ENCODE measurements around the gene PARD6B.
A peak's percentile ranks its signal among the peaks of the same experiment; 100 is the strongest.
"Not testable (repeated sequence)": the region's sequence is repeated elsewhere in the genome, so short reads cannot be mapped to it uniquely, and the experiment has no call there.

Gene PARD6B

DNA sequence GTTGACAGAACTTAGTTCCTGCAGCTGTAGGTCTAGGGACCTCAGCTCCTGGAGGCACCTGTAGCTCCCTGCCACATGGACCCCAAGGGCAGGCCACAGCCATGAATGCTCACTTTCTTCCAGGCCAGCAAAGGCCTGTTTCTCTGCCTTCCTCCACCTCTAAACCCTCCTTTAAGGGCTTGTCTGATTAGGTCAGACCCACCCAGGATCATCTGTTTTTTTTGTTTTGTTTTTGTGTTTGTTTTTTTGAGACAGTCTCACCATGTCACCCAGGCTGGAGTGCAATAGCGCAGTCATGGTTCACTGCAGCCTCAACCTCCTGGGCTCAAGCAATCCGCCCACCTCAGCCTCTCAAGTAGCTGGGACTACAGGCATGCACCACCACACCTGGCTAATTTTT is 52.0 kb downstream of the PARD6B start:
- no peak overlapping the region for H3K4me3 ChIP-seq (ENCODE audit: extremely low read depth, insufficient read depth, low read length, poor library complexity, severe bottlenecking)
- H3K27ac ChIP-seq (ENCODE audit: low read depth, low read length, severe bottlenecking) = no peak overlapping the region
- peaks cover 5% of the 10 kb centered on the region for H3K4me1 ChIP-seq (ENCODE audit: control insufficient read depth, insufficient read depth, low read length, poor library complexity, severe bottlenecking)
- no peaks in the 10 kb centered on the region for H3K9me3 ChIP-seq (ENCODE audit: control insufficient read depth, low read length)
- H3K36me3 ChIP-seq (ENCODE audit: control insufficient read depth, insufficient read depth, low read length) = no peaks in the 10 kb centered on the region
- 83 to 87% methylated on average over 2 of the region's 2 CpGs for WGBS, 2 experiments (ENCODE audit: insufficient coverage in 2 of 2)

DNA sequence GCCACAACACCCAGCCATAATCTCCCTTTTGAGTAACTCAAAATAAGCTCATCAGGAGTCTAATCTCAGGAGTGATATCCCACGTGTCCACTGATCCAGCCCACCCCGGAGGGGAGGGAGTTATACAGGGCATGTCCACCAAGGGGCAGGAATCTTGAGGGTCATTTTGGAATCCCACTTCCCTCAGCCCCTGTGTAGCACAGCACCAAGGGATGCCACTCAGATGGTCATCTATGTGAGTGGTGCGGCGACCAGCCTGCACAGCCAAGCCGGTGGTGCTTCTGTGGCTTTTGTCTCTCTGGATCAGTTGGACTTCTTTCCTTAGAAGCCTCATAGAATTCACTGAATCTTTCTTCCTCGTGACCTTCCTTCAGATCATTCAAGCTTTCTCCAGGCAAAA is 52.5 kb downstream of the PARD6B start:
- Histone ChIP-seq H3K27ac (ENCODE audit: low read depth, low read length, severe bottlenecking) (no peak overlapping the region), H3K4me1 (ENCODE audit: control insufficient read depth, insufficient read depth, low read length, poor library complexity, severe bottlenecking) (peaks cover 9% of the 10 kb centered on the region)
- WGBS, 2 experiments (ENCODE audit: insufficient coverage in 2 of 2) = 94 to 98% methylated on average over 6 of the region's 6 CpGs

GRCh38 chr20:50784464-50784863 is 53.1 kb downstream of the PARD6B start:
- WGBS, 2 experiments (ENCODE audit: insufficient coverage in 2 of 2) = 95% methylated on average over 4 of the region's 4 CpGs
- H3K4me3 ChIP-seq (ENCODE audit: extremely low read depth, insufficient read depth, low read length, poor library complexity, severe bottlenecking) = no peak overlapping the region
- H3K4me1 ChIP-seq (ENCODE audit: control insufficient read depth, insufficient read depth, low read length, poor library complexity, severe bottlenecking) = peaks cover 9% of the 10 kb centered on the region
- H3K27ac ChIP-seq (ENCODE audit: low read depth, low read length, severe bottlenecking) = no peak overlapping the region
- H3K9me3 ChIP-seq (ENCODE audit: control insufficient read depth, low read length) = no peaks in the 10 kb centered on the region
- no peaks in the 10 kb centered on the region for H3K36me3 ChIP-seq (ENCODE audit: control insufficient read depth, insufficient read depth, low read length)

More for the DNA sequence above, 52.5 kb downstream of the PARD6B start:
- H3K4me3 ChIP-seq (ENCODE audit: extremely low read depth, insufficient read depth, low read length, poor library complexity, severe bottlenecking) = no peak overlapping the region
- H3K9me3 ChIP-seq (ENCODE audit: control insufficient read depth, low read length) = no peaks in the 10 kb centered on the region
- no peaks in the 10 kb centered on the region for H3K36me3 ChIP-seq (ENCODE audit: control insufficient read depth, insufficient read depth, low read length)

GRCh38 chr20:50786703-50787102 is 55.3 kb downstream of the PARD6B start:
- 91 to 94% methylated on average over 8 to 9 of the region's 9 CpGs for WGBS, 2 experiments (ENCODE audit: insufficient coverage in 2 of 2)
- no peaks in the 10 kb centered on the region for H3K9me3 ChIP-seq (ENCODE audit: control insufficient read depth, low read length)
- peaks cover 13% of the 10 kb centered on the region for H3K4me1 ChIP-seq (ENCODE audit: control insufficient read depth, insufficient read depth, low read length, poor library complexity, severe bottlenecking)
- no peaks in the 10 kb centered on the region for H3K36me3 ChIP-seq (ENCODE audit: control insufficient read depth, insufficient read depth, low read length)
- H3K4me3 ChIP-seq (ENCODE audit: extremely low read depth, insufficient read depth, low read length, poor library complexity, severe bottlenecking) = no peak overlapping the region
- H3K27ac ChIP-seq (ENCODE audit: low read depth, low read length, severe bottlenecking) = no peak overlapping the region

GRCh38 chr20:50787181-50787580 is 55.8 kb downstream of the PARD6B start:
- H3K36me3 ChIP-seq (ENCODE audit: control insufficient read depth, insufficient read depth, low read length) = no peaks in the 10 kb centered on the region
- H3K4me1 ChIP-seq (ENCODE audit: control insufficient read depth, insufficient read depth, low read length, poor library complexity, severe bottlenecking) = peaks cover 13% of the 10 kb centered on the region
- WGBS, 2 experiments (ENCODE audit: insufficient coverage in 2 of 2) = 87 to 100% methylated on average over 1 to 2 of the region's 2 CpGs
- no peaks in the 10 kb centered on the region for H3K9me3 ChIP-seq (ENCODE audit: control insufficient read depth, low read length)
- H3K27ac ChIP-seq (ENCODE audit: low read depth, low read length, severe bottlenecking) = no peak overlapping the region
- no peak overlapping the region for H3K4me3 ChIP-seq (ENCODE audit: extremely low read depth, insufficient read depth, low read length, poor library complexity, severe bottlenecking)

DNA sequence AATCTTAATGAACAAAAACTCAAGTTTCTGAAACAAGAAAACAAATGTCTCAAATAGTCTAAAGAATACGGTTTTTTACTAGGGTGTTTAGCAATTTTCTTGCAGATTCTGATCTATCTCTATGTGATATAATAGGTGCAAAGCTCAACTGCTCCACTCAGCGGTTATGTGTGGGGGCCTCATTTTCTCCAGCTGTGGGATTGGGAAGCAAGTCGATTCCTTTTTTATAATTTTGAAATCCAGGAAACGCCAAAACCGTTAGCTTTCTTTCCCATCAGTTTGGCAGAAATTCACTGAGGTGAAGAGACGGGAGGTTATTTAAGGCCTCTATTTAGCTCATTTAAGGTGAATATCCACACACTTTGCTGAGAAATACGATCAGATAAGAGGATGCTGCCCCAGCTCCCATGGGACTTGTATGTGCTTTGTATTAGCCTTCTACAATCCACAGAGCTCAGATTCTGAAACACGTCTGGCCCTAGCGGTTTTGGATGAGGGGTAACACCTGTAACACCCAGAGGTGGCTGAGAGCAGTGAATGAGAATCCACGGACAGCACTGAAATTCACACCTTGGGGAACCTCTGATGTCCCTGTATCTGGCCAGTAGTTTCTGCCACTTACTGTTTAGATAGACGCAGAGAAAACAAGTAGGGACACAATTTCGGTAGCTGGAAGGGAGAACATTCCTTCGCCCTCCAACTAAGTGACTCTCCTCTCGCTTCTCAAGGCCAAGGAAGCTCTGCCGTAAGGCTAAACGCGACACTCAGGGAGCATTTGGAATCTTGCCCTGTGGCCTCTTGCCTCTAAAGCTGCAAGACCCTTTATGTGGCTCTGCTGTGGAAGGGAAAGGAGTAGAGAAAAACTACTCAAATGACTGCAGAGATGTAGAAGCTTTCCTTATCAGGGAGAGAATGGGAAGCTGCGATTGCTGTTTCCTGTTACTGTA is 56.9 kb downstream of the PARD6B start:
- Histone ChIP-seq H3K27ac (ENCODE audit: low read depth, low read length, severe bottlenecking) (no peak overlapping the region), H3K4me3 (ENCODE audit: extremely low read depth, insufficient read depth, low read length, poor library complexity, severe bottlenecking) (no peak overlapping the region), H3K9me3 (ENCODE audit: control insufficient read depth, low read length) (no peaks in the 10 kb centered on the region), H3K4me1 (ENCODE audit: control insufficient read depth, insufficient read depth, low read length, poor library complexity, severe bottlenecking) (peaks cover 13% of the 10 kb centered on the region), H3K36me3 (ENCODE audit: control insufficient read depth, insufficient read depth, low read length) (no peaks in the 10 kb centered on the region)
- WGBS, 2 experiments (ENCODE audit: insufficient coverage in 2 of 2) = 81 to 87% methylated on average over 11 to 15 of the region's 18 CpGs

DNA sequence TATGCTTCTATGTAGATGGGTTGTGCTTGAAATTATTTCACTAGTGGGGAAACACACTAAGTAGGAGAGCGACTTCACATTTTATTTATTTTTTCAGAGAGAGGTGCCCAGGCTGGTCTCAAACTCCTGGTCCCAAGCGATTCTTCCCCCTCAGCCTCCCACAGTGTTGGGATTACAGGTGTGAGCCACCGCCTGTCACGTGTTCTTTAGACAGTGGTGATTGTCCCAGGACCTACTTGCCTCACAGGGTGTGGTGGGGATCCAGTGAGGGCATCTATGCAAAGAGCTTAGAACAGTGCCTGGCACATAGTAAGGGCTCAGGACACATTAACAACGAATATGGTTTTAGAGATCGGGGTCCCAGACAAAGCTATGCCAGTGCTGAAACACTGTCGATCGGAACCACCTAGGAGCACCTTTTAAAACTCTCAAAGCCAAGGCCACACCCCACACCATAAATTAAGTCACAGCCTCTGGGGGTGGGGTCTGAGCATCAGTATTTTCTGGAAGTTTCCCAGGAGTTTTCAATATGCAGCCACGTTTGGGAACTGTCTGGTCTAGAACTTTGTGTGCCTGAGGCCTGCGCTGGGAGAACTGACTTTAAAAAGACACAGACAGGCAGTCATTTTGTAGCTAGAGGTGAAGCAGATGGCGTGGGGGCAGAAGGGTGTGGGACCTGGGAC is 58.7 kb downstream of the PARD6B start:
- peak overlapping the region; percentile 83 for H3K27ac ChIP-seq (ENCODE audit: low read depth, low read length, severe bottlenecking)
- no peak overlapping the region for H3K4me3 ChIP-seq (ENCODE audit: extremely low read depth, insufficient read depth, low read length, poor library complexity, severe bottlenecking)
- H3K9me3 ChIP-seq (ENCODE audit: control insufficient read depth, low read length) = no peaks in the 10 kb centered on the region
- H3K4me1 ChIP-seq (ENCODE audit: control insufficient read depth, insufficient read depth, low read length, poor library complexity, severe bottlenecking) = peaks cover 22% of the 10 kb centered on the region
- H3K36me3 ChIP-seq (ENCODE audit: control insufficient read depth, insufficient read depth, low read length) = no peaks in the 10 kb centered on the region
- WGBS, 2 experiments (ENCODE audit: insufficient coverage in 2 of 2) = 81 to 84% methylated on average over 8 to 11 of the region's 11 CpGs

- Histone ChIP-seq H3K4me3 (ENCODE audit: extremely low read depth, insufficient read depth, low read length, poor library complexity, severe bottlenecking) (no peak overlapping the region), H3K9me3 (ENCODE audit: control insufficient read depth, low read length) (no peaks in the 10 kb centered on the region)
- 16 to 24% methylated on average over 13 to 20 of the region's 23 CpGs for WGBS, 2 experiments (ENCODE audit: insufficient coverage in 2 of 2)
These were observed 59.4 kb downstream of the PARD6B start for GRCh38 chr20:50790651-50791277.

GRCh38 chr20:50792708-50793574 is 61.6 kb downstream of the PARD6B start:
- H3K9me3 ChIP-seq (ENCODE audit: control insufficient read depth, low read length) = no peaks in the 10 kb centered on the region
- WGBS, 2 experiments (ENCODE audit: insufficient coverage in 2 of 2) = 89% methylated on average over 11 to 12 of the region's 14 CpGs
- peaks cover 2% of the 10 kb centered on the region for H3K36me3 ChIP-seq (ENCODE audit: control insufficient read depth, insufficient read depth, low read length)
- no peak overlapping the region for H3K27ac ChIP-seq (ENCODE audit: low read depth, low read length, severe bottlenecking)
- no peak overlapping the region for H3K4me3 ChIP-seq (ENCODE audit: extremely low read depth, insufficient read depth, low read length, poor library complexity, severe bottlenecking)
- peaks cover 21% of the 10 kb centered on the region for H3K4me1 ChIP-seq (ENCODE audit: control insufficient read depth, insufficient read depth, low read length, poor library complexity, severe bottlenecking)

More at GRCh38 chr20:50790651-50791277, 59.4 kb downstream of the PARD6B start:
- H3K27ac ChIP-seq (ENCODE audit: low read depth, low read length, severe bottlenecking) = peak overlapping the region; percentile 83
- no peaks in the 10 kb centered on the region for H3K36me3 ChIP-seq (ENCODE audit: control insufficient read depth, insufficient read depth, low read length)
- H3K4me1 ChIP-seq (ENCODE audit: control insufficient read depth, insufficient read depth, low read length, poor library complexity, severe bottlenecking) = peaks cover 22% of the 10 kb centered on the region

- H3K9me3 ChIP-seq (ENCODE audit: control insufficient read depth, low read length); H3K4me3 ChIP-seq (ENCODE audit: extremely low read depth, insufficient read depth, low read length, poor library complexity, severe bottlenecking); H3K36me3 ChIP-seq (ENCODE audit: control insufficient read depth, insufficient read depth, low read length); H3K27ac ChIP-seq (ENCODE audit: low read depth, low read length, severe bottlenecking): not testable (repeated sequence)
- WGBS, 2 experiments (ENCODE audit: insufficient coverage in 2 of 2) = 54 to 93% methylated on average over 4 to 5 of the region's 13 CpGs
- H3K4me1 ChIP-seq (ENCODE audit: control insufficient read depth, insufficient read depth, low read length, poor library complexity, severe bottlenecking) = peaks cover 15% of the 10 kb centered on the region
These were observed 62.2 kb downstream of the PARD6B start for GRCh38 chr20:50793575-50794016.
